CD4-positive, alpha-beta T cell treated with Interleukin-10 for 1 hour (primary cell): ENCODE measurements around the gene ANG.
"Not testable (repeated sequence)": the region's sequence is repeated elsewhere in the genome, so short reads cannot be mapped to it uniquely, and the experiment has no call there.

Experiments
- DNase-seq: peaks from one replicate; pipeline ENCODE4 v3.0.0-alpha.2; 2020

ANG gene

DNA sequence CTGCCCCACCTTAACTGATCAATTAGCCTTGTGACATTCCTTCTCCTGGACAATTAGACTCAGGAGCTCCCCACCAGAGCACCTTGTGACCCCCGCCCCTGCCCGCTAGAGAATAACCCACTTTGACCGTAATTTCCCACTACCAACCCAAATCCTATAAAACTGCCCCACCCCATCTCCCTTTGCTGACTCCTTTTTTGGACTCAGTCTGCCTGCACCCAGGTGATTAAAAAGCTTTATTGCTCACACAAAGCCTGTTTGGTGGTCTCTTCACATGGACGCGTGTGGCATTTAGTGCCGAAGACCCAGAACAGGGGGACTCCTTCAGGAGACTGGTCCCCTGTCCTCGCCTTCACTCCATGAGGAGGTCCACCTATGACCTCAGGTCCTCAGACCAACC lies 12.4 kb downstream of the ANG start:
- not testable (repeated sequence) for DNase-seq

DNA sequence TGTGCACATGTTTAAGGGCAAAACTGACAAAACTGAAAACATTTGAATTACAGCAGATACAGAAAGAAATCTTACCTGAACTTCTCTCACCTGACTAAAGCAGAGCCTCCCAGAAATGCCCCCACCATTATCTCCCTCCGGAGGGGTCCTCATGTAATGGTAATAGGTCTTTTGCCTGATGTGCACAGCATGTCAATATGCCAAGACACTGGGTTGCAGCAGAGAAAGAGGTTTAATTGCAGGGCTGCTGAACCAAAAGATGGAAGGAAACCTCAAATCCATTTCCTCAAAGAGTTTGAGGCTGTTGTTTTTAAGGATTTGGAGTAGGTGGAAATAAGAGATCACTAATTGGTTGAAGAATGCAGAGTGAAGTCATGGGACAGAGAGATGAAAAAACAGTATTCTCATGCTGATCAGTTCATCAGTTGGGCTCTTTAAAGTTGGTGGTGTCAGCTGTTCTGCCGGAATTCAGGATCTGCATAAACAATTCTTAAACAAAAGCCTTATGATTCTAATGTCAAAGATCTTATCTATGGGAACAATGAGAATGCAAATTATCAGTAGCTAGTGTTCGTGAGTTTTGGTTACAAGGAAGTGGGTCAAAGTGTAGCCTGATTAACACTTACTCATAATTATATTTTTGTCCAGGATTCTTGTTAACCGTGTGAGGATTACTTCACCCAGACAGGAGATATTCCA lies 18.2 kb downstream of the ANG start:
- no peak for DNase-seq

DNA sequence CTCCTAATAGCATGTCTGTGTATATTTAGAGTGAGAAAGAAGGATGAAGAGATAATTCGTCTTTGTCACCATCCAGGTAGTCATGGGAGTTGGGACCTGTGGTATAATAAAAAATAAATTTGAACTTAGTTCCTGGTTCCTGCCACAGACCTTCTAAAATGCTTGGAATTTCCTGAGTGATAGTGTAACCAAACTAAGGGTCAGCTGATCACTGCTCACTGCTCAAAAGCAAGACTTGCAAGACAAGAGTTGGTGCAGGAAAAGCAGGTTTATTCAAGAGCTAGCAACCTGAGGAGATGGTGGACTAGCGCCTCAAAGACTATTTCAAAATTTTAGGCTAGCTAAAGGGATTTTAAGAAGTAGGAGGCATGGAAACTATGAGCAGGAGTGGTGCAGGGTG lies 19.1 kb downstream of the ANG start:
- no peak for DNase-seq

DNA sequence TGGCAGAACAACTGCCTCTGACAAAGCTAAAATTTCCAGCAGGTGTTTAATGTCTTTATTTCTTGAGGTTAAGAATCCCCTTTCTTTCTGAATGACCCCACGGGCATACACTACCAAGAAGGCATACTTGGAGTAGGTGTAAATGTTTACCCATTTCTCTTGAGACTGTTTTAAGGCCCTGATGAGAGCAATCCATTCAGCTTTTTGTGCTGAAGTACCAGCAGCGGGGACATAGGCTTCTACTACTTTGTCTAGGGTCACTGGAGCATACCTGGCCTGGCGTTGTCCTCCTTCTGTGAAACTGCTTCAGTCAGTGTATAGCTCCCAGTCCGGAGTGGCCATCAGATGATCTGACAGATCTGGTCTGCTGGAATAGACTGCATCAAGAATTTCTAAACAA lies 22.7 kb downstream of the ANG start:
- no peak for DNase-seq

DNA sequence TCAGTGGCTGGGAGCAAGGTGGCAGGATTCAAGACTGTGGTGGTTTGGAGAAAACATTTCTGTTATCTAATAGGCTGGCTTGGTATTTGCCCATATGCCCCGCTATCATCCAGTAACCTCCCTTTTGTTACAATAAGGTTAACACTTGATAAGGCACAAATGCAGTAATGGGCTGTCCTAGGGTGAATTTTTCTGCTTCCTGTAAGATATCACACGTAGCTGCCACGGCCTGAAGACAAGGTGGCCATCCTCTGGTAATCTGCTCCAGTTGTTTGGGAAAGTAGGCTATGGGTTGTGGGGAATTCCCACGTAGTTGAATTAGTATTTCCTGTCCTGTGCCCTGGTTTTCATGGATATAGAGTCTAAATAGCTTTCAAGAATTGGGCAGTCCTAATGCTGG lies 23.1 kb downstream of the ANG start:
- no peak for DNase-seq

DNA sequence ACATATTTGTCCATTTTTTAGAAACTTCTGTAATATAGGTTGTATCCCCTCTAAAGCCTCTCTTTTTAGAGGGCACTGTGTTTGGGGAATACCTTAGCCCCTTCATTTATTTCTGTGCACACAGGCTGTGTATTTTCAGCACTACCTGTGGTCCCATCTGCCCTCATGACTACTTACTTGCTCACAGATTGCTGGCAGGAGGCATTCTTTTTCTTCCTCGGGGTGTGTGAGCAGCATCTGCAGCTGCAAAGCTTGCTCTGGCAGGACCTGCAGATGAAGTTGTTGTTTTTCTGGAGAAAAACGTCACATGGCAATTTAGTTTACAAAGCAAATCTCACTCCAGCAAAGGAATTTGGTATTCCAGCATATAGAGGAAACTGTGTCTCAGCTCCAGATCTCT lies 24.3 kb downstream of the ANG start:
- no peak for DNase-seq

DNA sequence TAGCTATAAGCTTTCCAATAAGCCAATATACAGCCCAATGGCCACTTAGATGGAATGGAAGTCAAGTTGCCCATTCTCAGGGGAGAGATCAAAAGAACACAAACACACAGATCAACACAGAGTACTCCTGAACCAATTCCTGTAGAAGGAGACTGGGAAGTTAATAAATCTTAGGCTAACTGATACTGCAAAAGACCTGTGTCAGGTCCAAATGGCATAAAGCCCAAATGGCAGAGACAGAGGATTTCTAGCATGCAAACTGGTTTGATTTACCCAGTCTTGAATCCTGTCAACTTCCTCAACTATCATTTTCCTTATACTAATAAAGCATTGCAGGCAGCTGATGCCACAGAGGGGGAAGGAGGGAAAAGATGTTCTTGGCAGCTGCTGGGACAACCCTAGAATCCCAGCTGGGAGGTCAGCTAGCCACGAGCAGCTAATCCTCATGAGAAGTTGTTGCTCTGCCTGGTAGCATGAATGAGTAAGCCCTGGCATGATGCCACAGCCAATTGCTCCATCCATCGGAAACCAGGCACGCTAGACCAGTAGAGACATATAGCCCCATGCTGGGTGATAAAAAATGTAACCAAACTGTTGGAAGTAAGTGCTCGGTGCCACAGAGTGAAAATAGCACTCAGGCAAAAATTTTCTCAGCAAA lies 26.2 kb downstream of the ANG start:
- no peak for DNase-seq

DNA sequence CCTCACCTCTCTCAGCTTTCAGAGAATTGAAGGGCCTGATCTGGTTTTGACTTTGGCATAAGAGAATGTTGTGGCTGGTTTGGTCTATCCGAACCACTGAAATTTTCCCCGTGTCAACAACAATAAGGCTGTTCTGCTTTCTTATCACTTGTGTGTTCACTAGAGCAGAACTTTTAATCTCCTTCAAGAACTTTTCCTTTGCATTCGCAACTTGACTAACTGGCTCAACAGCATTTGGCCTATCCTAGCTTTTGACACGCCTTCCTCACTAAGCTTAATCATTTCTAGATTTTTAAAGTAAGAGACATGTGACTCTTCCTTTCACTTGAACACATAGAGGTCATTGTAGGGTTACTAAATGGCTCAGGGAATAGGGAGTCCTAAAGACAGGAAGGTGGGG lies 31.2 kb downstream of the ANG start:
- no peak for DNase-seq

DNA sequence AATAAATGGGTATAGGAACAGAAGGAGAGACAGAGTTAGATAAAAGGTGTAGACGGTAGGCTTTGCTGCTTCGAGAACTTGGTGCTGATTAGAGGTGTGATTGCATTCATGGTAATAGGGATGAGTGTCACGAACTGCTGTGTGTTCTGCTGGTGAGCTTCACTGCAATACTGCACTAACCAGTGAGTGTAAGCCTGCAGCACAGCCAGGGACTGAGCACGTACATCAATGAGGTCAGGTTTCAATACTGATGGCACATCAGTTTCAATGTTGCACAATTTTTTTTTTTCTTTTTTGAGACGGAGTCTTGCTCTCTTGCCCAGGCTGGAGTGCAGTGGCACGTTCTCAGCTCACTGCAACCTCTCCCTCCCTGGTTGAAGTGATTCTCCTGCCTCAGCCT lies 32.2 kb downstream of the ANG start:
- no peak for DNase-seq

DNA sequence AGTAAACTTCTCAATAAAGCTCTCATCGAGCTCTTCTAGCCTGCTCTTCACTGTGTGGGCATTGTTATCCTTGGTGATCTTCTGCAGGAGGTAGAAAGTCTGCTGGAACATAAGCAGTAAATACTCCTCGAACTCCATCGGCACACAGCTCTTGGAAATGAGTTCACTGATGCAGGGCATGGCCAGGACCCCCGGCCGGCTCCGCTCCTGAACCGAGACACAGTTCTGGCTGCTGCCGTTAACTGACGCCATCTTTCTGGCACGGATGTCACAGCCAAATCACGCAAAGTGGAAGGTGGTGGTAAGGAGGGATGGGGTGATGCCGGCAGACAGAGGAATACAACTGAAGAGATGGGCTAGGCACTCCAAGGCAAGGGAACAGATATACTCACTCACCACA lies 33.5 kb downstream of the ANG start:
- no peak for DNase-seq

DNA sequence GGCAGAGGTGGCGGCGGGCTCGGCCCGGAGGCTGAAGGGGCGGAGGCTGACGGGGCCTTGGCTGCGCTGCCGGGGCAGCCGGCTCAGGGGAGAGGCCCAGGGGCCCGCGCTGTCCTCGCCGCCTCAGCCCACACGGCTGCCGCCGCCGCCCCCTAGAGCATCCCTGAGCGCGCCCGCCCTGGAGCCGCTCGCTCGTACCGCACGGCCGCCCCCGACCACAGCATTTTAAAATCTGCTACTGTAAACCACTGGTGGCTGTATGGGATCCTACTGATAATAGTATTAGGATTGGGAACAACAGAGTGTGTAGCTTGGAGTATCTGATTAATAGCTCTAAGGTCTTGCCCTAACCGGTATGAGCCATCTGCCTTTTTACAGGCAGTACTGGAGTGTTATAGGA lies 34.9 kb downstream of the ANG start:
- DNase-seq: no peak

DNA sequence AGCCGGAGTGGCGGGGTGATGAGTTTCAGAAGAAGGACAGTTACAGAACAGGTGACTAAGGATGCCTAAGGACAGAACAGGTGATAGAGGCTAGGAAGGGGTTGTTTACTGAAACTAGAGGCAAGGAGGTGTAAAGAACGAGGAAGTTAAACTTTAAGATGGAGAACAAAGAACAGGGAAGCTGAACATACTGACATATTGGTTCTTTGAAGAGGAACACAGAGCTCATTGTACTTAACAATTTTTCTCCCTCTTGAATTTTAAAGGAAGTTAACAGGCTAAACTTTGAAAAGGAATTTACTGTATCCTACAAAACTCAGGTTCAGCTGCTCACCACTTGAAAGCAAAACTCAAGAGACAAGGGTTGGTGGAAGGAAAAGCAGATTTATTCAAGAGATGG lies 37.6 kb downstream of the ANG start:
- not testable (repeated sequence) for DNase-seq

DNA sequence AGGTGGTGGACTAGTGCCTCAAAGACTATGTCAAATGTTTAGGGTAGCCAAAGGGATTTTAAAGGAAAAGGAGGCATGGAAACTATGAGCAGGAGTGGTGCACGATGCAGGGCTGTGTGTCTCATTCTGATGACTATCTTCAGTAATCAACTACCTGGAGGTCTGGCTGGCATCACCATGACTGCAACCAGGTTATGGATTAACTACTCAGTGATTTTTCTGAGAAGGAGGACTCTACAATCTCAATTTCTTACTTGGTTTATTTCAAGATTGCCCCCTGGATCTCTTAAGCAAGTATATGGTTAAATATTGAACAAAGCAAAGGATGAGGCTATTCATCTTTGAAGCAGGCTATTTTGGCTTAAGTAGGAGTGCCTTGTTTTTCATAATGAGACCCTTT lies 38.0 kb downstream of the ANG start:
- no peak for DNase-seq

DNA sequence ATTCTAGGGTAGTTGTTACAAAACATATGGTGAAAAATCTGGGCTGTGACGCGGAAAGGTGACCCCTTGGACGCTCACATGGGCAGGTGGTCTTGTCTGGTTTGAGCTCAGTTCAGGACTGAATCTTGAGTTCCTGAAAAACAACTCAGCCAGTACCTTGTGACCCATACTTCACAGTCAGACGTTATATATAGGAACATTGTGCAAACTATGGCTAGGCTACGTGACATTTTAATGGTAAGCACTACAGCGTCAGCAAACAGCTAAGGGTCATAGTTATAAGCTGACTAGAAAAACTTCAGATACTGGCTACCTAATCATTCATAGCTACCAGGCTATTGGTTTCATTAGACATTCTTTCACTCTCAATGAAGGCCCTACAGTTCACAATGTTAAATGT lies 42.3 kb downstream of the ANG start:
- DNase-seq: no peak

DNA sequence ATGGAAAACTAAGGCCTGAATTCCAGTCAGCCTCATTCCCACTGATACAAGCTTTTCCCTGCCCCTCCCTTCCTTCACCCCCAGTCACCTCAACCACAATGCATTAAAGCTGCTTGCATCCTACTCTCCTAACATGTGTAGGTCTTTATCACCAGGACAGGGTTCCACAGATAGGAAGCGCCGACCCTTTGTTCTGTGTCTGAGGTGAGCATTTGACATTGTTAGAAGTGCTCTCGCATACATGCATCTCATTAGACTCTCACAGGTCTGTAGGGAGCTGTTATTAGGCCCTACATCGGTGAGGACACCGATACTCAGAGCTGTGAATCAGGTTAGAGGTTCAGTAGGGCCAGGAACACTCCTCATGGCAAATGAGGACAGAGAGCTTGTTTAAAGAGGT lies 43.9 kb downstream of the ANG start:
- DNase-seq: no peak

DNA sequence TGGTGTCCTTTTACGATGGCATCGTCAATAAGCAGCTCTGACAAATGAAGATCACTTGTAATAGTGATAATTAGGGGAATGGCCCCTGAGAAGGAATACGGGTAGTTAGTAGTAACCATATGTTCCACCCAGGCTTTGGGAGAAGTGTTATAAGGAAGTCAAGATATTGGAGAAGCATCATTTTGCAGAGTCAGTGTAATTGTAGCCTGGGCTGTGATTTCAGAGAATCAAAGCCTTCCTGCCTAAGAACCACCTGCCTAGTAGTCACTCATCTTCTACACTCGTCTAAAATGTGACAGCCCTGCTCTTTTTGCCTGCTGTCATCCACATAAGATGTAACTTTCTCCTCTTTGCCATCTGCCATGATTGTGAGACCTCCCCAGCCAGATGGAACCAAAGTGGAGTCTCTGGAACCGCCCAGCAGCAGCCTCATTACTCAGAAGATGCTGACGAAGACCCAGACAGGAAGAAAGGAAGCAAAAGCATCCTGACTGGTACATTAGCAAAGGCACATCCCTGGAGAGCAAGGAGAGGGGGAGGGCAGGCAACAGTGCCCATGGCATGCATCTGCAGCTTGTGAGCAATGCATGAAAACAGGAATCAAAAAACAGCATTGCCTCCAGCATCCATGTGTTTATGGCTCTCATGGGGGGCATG lies 44.5 kb downstream of the ANG start:
- DNase-seq: no peak

DNA sequence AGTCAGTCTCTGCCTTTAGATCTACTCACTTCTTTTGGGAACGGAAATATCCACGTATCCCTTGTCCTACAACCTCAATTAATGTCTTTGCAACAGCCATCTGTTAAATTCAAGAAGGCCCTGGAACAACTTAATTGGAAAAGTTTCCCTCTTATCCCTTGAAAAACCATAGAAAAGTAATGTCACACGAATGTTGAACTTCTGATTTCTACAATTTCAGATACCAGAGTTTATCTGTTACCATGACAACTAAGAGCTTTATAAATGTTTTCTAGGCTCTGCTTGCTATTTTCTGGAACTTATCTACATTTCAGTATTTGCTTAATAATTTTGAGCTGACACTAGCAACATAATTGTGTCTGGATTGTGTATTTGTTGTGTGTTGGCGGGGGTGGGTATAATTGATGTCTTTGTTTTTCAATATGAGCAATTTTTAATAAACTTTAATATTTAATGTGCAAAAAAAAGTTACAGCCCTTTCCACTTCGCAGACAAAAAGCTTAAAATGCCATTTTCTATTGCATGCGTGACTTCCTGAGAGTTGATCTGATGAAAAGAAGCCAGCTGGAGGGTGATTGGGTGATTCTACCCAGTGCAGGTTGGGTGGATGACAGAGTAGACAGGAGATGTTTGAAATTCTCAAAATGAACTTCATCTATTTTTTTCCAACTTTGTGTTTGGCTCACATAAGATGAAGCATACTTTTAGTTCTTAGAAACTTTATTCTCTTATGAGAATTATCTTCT lies 45.3 kb downstream of the ANG start:
- no peak for DNase-seq

DNA sequence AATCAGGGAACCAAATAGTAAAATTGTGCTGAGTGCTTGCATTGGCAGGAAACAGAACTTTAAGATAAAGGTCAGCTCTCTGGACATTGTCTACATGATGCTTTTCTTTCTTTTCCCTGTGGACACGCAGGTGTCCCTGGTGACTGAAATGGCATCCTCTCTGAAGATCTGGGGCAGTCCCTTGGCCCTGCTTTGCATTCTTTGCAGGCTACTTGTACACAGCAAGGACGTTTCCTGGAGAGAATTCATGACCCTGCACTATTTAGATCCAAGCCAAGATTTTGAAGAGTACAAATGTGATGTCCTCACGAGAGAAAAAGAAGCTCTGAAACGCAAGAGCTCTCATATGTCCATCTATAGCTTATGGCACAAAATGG lies 45.9 kb downstream of the ANG start:
- DNase-seq: no peak

DNA sequence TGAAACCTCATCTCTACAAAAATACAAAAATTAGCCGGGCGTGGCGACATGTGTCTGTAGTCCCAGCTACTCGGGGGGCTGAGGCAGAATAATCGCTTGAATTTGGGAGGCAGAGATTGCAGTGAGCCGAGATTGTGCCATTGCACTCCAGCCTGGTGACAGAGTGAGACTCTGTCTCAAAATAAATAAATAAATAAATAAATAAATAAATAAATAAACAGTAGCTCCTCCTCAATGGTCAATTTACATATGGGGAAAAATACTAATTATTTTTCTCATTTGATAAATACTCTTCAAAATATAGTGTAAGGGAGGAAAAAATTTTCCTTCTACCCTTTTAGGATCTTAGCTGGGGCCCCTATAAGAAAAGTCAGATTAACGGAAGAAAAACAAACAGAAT lies 49.7 kb downstream of the ANG start:
- not testable (repeated sequence) for DNase-seq

DNA sequence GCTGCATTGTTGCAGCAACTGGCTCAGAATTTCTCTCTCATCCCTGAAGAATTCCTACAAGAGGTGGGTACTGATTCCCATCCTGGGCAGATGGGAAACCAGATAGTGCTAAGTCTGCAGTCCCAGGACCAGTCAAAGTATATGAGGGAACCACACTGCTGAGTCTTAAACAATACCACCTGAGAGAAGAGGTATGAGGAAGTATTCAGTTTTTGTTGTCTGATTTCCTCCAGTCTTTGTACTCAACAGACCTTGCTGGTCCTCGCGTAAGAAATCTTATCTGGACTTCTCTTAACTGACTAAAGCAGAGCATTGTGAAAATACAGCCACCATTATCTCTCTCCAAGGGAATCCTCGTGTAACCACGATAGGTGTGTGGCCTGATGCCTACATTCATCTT lies 53.6 kb downstream of the ANG start:
- no peak for DNase-seq

DNA sequence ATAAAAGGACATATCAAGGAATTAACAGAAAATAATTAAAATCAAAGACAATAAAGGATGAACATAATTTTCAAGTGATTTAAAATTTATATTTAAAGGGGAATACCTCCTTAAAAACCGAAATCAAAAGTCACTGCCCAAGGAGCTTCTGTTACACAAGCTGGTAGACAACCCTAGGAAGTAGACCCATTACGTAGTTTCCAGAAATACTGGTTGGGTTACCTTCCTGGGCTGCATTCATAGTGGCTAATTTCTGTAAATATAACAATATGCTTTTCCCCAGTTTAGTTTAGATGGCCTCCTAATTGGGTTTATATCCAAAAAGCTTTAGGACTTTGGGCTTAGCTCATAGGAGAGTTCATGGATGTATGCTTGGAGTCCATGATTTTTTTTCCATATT lies 55.0 kb downstream of the ANG start:
- no peak for DNase-seq
